Activated gamma-delta T cell (primary cell): Measurements from ENCODE around the gene NLRP9.

ENCODE experiments used
- DNase-seq: peaks from one replicate; lab custom pipeline; 2025; lab: John Stamatoyannopoulos, UW

Gene NLRP9

GRCh38 chr19:55674459-55674840 lies 63.8 kb downstream of the NLRP9 start:
- DNase-seq = no peak

DNA sequence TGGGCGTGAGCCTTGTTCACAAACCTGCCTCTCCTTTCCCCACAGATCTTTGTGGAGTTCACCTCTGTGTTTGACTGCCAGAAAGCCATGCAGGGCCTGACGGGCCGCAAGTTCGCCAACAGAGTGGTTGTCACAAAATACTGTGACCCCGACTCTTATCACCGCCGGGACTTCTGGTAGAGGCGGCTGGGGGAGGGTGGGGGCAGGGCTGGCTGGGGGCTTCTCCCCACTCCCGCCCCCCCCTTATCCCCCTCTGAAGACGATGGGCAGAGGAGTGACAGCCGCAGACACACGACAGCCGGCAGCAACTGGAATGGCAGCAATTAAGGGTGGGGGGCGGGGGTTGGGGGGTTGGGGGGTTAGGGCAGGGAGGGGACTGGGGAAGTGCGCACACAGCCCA lies 64.3 kb downstream of the NLRP9 start:
- no peak for DNase-seq

- no peak for DNase-seq
These were observed 64.7 kb downstream of the NLRP9 start for GRCh38 chr19:55673465-55673864.

- DNase-seq = no peak
These were observed 65.8 kb downstream of the NLRP9 start for GRCh38 chr19:55672418-55672817.

GRCh38 chr19:55671054-55671378 lies 67.2 kb downstream of the NLRP9 start:
- DNase-seq = no peak

- no peak for DNase-seq
These were observed 67.7 kb downstream of the NLRP9 start for GRCh38 chr19:55670280-55671053.

GRCh38 chr19:55669418-55670279 lies 68.6 kb downstream of the NLRP9 start:
- DNase-seq = no peak

DNA sequence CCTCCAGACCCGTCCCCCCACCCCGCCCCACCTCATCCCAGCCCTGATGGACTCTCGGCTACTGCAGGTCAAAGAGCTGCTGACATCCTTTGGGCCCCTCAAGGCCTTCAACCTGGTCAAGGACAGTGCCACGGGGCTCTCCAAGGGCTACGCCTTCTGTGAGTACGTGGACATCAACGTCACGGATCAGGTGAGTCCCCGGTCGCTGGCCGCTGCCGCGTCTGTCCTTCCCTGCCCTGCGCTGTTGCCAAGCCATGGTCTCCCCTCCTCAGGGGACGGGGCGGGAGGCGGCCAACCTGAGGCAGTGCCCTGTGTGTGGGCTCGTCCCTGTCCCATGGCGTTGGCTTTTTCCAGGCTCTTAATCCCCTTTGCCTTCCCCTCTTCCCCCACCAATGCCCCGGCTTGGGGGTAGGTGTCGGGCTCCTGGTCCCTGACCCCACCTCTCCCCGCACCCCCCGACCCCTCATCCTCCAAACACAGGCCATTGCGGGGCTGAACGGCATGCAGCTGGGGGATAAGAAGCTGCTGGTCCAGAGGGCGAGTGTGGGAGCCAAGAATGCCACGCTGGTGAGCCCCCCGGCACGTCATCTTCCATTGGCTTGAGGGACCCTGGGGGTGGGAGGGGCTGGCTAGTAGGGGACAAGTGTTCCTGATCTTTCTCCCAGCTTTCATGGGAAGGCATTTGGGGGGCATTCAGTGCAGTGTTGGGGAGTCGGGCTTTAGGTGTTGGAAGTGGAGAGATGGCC lies 69.4 kb downstream of the NLRP9 start:
- DNase-seq = no peak

- DNase-seq = no peak
These were observed 70.2 kb downstream of the NLRP9 start for GRCh38 chr19:55667958-55668357.

DNA sequence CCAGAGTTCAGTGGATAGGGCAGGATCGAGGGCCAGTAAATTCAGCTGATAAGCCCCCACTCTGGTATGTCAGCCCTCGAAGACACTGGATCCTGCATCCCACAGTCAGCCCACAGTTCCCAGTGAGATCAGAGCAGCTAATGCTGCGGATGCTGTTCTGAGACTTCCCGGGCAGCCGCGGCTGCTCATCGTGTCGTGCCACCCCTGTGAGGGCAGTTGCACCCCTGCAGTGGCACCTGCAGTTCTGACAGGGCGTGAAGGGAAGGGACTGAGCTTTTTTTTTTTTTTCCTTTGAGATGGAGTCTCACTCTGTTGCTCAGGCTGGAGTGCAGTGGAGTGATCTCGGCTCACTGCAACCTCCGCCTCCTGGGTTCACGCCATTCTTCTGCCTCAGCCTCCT lies 70.7 kb downstream of the NLRP9 start:
- DNase-seq = no peak

GRCh38 chr19:55667006-55667381 lies 71.2 kb downstream of the NLRP9 start:
- DNase-seq = no peak

DNA sequence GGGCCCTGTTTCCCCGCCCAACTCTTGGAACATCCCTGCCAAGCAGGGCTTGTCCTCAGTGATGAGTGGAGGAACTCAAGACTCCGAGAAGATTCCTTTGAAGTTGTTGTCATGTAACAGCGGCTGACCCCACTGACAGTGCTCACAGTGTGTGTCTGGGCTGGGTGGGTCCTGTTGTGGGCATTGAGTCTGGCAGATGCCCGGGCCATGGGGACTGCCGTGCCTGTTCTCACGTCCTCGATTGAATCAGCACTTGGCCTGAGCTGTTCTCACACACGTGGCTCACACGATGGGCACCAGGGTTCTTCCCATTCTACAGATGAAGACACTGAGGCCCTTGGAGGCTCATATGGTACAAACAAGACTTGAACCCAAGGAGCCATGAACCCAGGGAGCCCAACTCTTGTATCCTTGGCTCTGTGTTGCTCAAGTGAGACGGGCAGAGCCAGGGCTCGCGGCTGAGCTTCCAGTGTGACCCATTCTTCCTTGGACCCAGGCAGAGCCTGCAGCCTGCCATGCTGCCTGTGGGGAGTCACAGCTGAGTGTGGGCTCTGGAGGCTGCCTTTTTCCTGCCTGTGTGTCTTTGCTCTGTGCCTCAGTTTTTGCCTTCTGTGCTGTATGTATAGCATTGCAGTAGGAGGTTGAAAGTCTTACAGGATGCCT lies 71.7 kb downstream of the NLRP9 start:
- DNase-seq = no peak

GRCh38 chr19:55663846-55664536 lies 74.2 kb downstream of the NLRP9 start:
- no peak for DNase-seq

DNA sequence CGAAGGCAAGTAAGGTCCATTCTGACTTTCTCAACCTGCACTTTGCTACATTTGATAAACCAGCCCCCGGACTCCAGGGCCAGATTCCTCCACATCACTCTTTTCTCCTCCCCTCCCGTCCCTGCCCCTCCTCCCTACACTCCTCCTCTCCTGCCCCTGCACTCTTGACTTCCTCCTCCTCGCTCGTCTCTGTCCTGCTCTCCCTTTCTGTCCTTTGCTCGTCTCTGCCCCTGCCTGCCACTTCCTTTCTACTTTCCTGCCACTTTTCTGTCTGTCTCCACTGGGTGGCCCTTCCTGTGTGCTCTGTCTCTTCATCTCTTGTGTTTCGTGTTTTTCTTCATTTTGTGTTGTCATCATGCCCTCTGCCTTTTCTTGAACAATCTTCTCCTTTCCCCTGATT lies 76.4 kb downstream of the NLRP9 start:
- DNase-seq = no peak

GRCh38 chr19:55660991-55661390 lies 77.2 kb downstream of the NLRP9 start:
- DNase-seq = no peak

GRCh38 chr19:55660404-55660803 lies 77.8 kb downstream of the NLRP9 start:
- no peak for DNase-seq

GRCh38 chr19:55659822-55660221 lies 78.4 kb downstream of the NLRP9 start:
- DNase-seq = no peak

GRCh38 chr19:55658846-55659459 lies 79.2 kb downstream of the NLRP9 start:
- DNase-seq = no peak
